Progenitor cell of endocrine pancreas (in vitro differentiated cells): ENCODE data around the gene KRT76. TPM values are rescaled to one million over a fixed set of nuclear protein-coding genes. Genes with fewer than 3 reads are reported as not detected.

Source experiments
- DNase-seq: peaks from one replicate; pipeline ENCODE4 v3.0.0; 2021; ENCODE audit warnings: low spot score; ENCODE audit not compliant: unreplicated experiment
- H3K27ac Mint-ChIP-seq: 2 replicates; pipeline ENCODE4 v1.8.0; 2021; ENCODE audit warnings: mild to moderate bottlenecking, moderate library complexity, mixed read lengths
- H3K27me3 Mint-ChIP-seq: 2 replicates; pipeline ENCODE4 v1.8.0; 2021; ENCODE audit warnings: mixed read lengths
- H3K36me3 Mint-ChIP-seq: 2 replicates; pipeline ENCODE4 v1.8.0; 2022; ENCODE audit warnings: mixed read lengths; ENCODE audit not compliant: insufficient read depth
- H3K4me1 Mint-ChIP-seq: 2 replicates; pipeline ENCODE4 v1.8.0; 2021; ENCODE audit warnings: low read depth, mixed read lengths
- H3K4me3 Mint-ChIP-seq: 2 replicates; pipeline ENCODE4 v1.8.0; 2021; ENCODE audit warnings: low read depth, mild to moderate bottlenecking, moderate library complexity, mixed read lengths
- H3K9me3 Mint-ChIP-seq: 2 replicates; pipeline ENCODE4 v1.8.0; 2021; ENCODE audit warnings: low read depth, mixed read lengths
- total RNA-seq: library from RNA; stranded (reverse); gene quantifications from 2 replicates; pipeline ENCODE4 v1.2.1, GENCODE V29; 2021
- TF ChIP-seq, protein P1 (sequence below): fragments of 200-600 bp; sonication (generic); IDR thresholded peaks from one replicate; pipeline ENCODE4 v1.5.0; 2021; ENCODE audit warnings: antibody characterized with exemption, mild to moderate bottlenecking; ENCODE audit not compliant: unreplicated experiment

KRT76 gene
- total RNA-seq, 1 donor from 2014 or later = not detected

DNA sequence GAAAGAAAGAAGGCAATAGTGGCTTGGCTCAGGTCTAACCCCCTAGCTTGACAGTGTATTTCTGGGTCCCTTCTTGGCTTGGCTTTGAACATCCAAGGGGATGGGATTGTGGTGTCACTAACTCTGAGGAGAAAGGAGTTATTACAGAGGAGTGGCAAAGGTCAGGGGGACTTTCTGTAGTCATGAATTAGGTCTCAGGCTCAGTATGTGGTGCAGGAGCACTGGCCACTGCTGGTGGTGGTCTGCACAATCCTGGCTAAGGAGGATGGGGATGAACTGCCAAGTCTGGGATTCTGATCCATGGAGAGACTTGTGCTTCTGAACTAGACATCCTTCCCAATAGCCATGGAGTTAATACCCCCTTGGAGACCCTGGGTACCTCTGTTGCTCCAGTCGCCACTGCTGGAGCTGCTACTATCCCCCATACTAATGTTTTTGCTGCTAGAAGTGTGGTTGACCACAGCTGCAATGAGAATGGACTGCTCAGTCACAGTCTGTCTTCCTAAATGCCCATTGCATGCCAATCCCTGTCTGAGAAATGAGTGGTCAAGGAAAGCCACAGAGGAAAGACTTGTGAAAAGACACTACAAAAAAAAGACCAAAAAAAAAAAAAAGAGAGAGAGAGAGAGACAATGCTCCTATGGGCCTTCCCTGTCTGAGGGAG, 32.5 kb downstream of the KRT76 start:
- Mint-ChIP-seq H3K4me3 (no peak overlapping the region), H3K27ac (no peak overlapping the region), H3K9me3 (no peaks in the 10 kb centered on the region), H3K27me3 (peaks cover 75% of the 10 kb centered on the region), H3K4me1 (no peaks in the 10 kb centered on the region), H3K36me3 (no peaks in the 10 kb centered on the region)
- no peak for DNase-seq
- TF ChIP-seq, protein P1, sequence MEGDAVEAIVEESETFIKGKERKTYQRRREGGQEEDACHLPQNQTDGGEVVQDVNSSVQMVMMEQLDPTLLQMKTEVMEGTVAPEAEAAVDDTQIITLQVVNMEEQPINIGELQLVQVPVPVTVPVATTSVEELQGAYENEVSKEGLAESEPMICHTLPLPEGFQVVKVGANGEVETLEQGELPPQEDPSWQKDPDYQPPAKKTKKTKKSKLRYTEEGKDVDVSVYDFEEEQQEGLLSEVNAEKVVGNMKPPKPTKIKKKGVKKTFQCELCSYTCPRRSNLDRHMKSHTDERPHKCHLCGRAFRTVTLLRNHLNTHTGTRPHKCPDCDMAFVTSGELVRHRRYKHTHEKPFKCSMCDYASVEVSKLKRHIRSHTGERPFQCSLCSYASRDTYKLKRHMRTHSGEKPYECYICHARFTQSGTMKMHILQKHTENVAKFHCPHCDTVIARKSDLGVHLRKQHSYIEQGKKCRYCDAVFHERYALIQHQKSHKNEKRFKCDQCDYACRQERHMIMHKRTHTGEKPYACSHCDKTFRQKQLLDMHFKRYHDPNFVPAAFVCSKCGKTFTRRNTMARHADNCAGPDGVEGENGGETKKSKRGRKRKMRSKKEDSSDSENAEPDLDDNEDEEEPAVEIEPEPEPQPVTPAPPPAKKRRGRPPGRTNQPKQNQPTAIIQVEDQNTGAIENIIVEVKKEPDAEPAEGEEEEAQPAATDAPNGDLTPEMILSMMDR = no peak

- H3K4me1 Mint-ChIP-seq = no peaks in the 10 kb centered on the region
- peaks cover 63% of the 10 kb centered on the region for H3K27me3 Mint-ChIP-seq
Observed at GRCh38 chr12:52742822-52743457, 34.2 kb downstream of the KRT76 start.

GRCh38 chr12:52742196-52742580, 35.0 kb downstream of the KRT76 start:
- Mint-ChIP-seq H3K4me1 (no peaks in the 10 kb centered on the region), H3K27ac (no peak overlapping the region), H3K27me3 (peaks cover 60% of the 10 kb centered on the region), H3K9me3 (no peaks in the 10 kb centered on the region), H3K4me3 (no peak overlapping the region), H3K36me3 (no peaks in the 10 kb centered on the region)
- TF ChIP-seq, protein P1 = no peak
- no peak for DNase-seq

More at GRCh38 chr12:52742822-52743457, 34.2 kb downstream of the KRT76 start:
- Mint-ChIP-seq H3K9me3 (no peaks in the 10 kb centered on the region), H3K4me3 (no peak overlapping the region), H3K36me3 (no peaks in the 10 kb centered on the region), H3K27ac (no peak overlapping the region)
- no peak for DNase-seq
- TF ChIP-seq, protein P1 = no peak

DNA sequence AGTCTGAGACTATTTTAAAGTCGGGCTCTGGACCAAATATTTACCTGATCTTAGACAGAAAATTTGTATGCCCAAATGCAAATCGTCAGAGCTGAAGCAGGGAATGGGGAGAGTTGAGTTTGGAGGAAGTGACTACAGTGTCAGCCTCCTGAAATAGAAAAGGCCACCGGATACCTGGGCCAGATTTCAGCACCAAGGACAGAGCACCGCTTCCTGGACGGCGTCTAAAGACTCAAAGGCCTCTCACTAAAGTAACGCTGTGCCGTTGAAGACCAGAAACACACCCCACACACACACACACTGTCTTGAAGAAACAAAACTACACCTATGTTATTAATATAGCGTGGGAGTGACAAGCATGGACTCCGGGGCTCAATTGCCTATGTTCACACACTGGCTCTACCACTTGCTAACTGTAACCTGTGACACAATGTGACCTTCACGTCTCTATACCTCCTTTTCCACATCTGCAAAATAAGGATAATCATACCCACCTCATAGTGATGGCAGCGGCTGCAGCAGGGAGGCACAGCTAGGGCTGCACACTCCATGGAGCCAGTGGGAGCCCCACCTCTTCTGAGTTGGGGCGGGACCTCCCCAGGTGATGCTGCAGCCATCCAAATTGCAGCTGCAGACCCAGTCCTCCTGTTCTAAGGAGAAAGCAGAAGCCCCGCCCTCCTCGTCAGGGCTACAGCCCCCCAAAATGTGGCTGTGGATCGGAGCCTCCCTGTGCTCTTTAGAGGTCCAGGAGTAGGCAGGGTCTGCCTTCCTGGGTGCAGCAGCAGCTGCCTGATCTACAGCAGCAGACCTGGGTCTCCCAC, 35.6 kb downstream of the KRT76 start:
- no peaks in the 10 kb centered on the region for H3K9me3 Mint-ChIP-seq
- DNase-seq = peak; percentile 79
- TF ChIP-seq, protein P1 = no peak
- H3K4me3 Mint-ChIP-seq = no peak overlapping the region
- H3K27ac Mint-ChIP-seq = no peak overlapping the region
- H3K36me3 Mint-ChIP-seq = no peaks in the 10 kb centered on the region
- H3K27me3 Mint-ChIP-seq = peaks cover 59% of the 10 kb centered on the region
- H3K4me1 Mint-ChIP-seq = no peaks in the 10 kb centered on the region

DNA sequence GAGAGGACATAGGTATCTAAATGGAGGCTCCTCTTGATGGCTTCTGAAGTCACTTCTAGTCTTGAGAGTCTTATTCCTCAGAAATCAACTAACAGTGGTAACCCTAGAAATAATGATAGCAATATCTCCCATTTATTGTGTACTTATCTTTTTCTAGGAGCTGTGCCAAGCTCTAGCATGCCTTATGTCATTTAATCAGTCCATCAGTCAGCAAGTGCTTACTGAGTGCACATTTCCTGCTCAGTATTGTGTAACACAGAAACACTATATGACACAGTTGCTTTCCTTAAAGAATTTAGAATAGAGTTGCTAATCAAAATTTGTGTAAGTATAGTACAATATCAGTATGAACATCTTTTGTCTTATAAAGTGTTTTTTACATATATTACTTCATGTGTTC, 36.6 kb downstream of the KRT76 start:
- TF ChIP-seq, protein P1 = no peak
- Mint-ChIP-seq H3K36me3 (no peaks in the 10 kb centered on the region), H3K9me3 (no peaks in the 10 kb centered on the region), H3K27ac (no peak overlapping the region), H3K4me3 (no peak overlapping the region), H3K27me3 (peaks cover 60% of the 10 kb centered on the region), H3K4me1 (no peaks in the 10 kb centered on the region)
- DNase-seq = no peak
